Esophagus mucosa (tissue), 1 donor: ENCODE results near the gene CAB39. TPM values are rescaled to one million over a fixed set of nuclear protein-coding genes. Genes with fewer than 3 reads are reported as not detected.

ENCODE experiments used
- ATAC-seq: fragments of 200-7000 bp; cut with Tn5 transposase; one replicate; pipeline ENCODE4 v1.9.1; 2020
- total RNA-seq: library from RNA; stranded (reverse); gene quantifications from one replicate; pipeline ENCODE4 v1.2.4, GENCODE V29; 2023
- donor health status: DM: yes; HTN: yes; CAD: no.

Gene CAB39
- total RNA-seq, 1 donor from 2014 or later = 50.8 TPM

- ATAC-seq = no peak
These were observed 110.8 kb downstream of the CAB39 start for GRCh38 chr2:230823264-230823964.

- peak; percentile 40 for ATAC-seq
These were observed 111.8 kb downstream of the CAB39 start for GRCh38 chr2:230824406-230824978.

GRCh38 chr2:230825354-230825753 is 112.7 kb downstream of the CAB39 start:
- ATAC-seq = no peak

GRCh38 chr2:230827774-230828271 is 115.2 kb downstream of the CAB39 start:
- peak; percentile 18 for ATAC-seq

GRCh38 chr2:230828272-230828961 is 115.8 kb downstream of the CAB39 start:
- ATAC-seq = peak; percentile 62

GRCh38 chr2:230829293-230829692 is 116.7 kb downstream of the CAB39 start:
- ATAC-seq = no peak

- no peak for ATAC-seq
These were observed 117.3 kb downstream of the CAB39 start for GRCh38 chr2:230829959-230830358.

GRCh38 chr2:230830428-230830827 is 117.8 kb downstream of the CAB39 start:
- no peak for ATAC-seq

GRCh38 chr2:230840301-230840700 is 127.7 kb downstream of the CAB39 start:
- no peak for ATAC-seq

GRCh38 chr2:230842473-230842872 is 129.8 kb downstream of the CAB39 start:
- no peak for ATAC-seq

GRCh38 chr2:230843132-230843531 is 130.5 kb downstream of the CAB39 start:
- ATAC-seq = no peak

- no peak for ATAC-seq
These were observed 133.7 kb downstream of the CAB39 start for GRCh38 chr2:230846360-230846759.

GRCh38 chr2:230847883-230848388 is 135.3 kb downstream of the CAB39 start:
- peak; percentile 83 for ATAC-seq

GRCh38 chr2:230849633-230850357 is 137.2 kb downstream of the CAB39 start:
- ATAC-seq = peak; percentile 31

- no peak for ATAC-seq
These were observed 137.7 kb downstream of the CAB39 start for GRCh38 chr2:230850358-230850658.

GRCh38 chr2:230852113-230852512 is 139.5 kb downstream of the CAB39 start:
- ATAC-seq = no peak

GRCh38 chr2:230861552-230862255 is 149.1 kb downstream of the CAB39 start:
- ATAC-seq = no peak

GRCh38 chr2:230862292-230862691 is 149.7 kb downstream of the CAB39 start:
- ATAC-seq = no peak

- no peak for ATAC-seq
These were observed 150.4 kb downstream of the CAB39 start for GRCh38 chr2:230863031-230863430.

- no peak for ATAC-seq
These were observed 150.9 kb downstream of the CAB39 start for GRCh38 chr2:230863442-230864121.

- no peak for ATAC-seq
These were observed 151.5 kb downstream of the CAB39 start for GRCh38 chr2:230864122-230864604.
